H4 (cell line): ENCODE results near the gene SLC38A3. TPM values are rescaled to one million over a fixed set of nuclear protein-coding genes. Genes with fewer than 3 reads are reported as not detected.

Source experiments
- DNase-seq: peaks from one replicate; pipeline ENCODE4 v3.0.0-alpha.2; 2015; ENCODE audit warnings: low spot score
- total RNA-seq: library from RNA; depleted of rRNA; stranded (reverse); fragments of >200 nt; shearing (Covaris generic); gene quantifications from 2 replicates; pipeline ENCODE4 v1.2.3, GENCODE V29; 2014; rRNA removed

The SLC38A3 gene
- total RNA-seq, 1 experiment from 2014 or later = not detected

- no peak for DNase-seq
Observed at GRCh38 chr3:50267280-50267913, 62.3 kb downstream of the SLC38A3 start.

- DNase-seq = no peak
Observed at GRCh38 chr3:50268276-50268675, 63.2 kb downstream of the SLC38A3 start.

- peak; percentile 80 for DNase-seq
Observed at GRCh38 chr3:50268703-50269451, 63.8 kb downstream of the SLC38A3 start, which contains the start of gene SEMA3B. Gene SEMA3B, plus strand, starts transcription at chr3:50269147. Its CDS starts 94 bp downstream, at chr3:50269241.

- no peak for DNase-seq
Observed at GRCh38 chr3:50269460-50269859, 64.4 kb downstream of the SLC38A3 start.

- DNase-seq = no peak
Observed at GRCh38 chr3:50269977-50270413, 64.9 kb downstream of the SLC38A3 start.

GRCh38 chr3:50270422-50271224, 65.6 kb downstream of the SLC38A3 start:
- no peak for DNase-seq

Other genes starting within 250 kb of the SLC38A3 start
- gene RBM5, start 116.4 kb upstream of the SLC38A3 start, total RNA-seq = 35.2 and 81.4 TPM in 2 replicates
- 0.33 and 3.8 TPM in 2 replicates for gene SEMA3F, start 49.9 kb upstream of the SLC38A3 start, total RNA-seq
- not detected in 2 replicates for gene GNAT1, start 13.7 kb upstream of the SLC38A3 start, total RNA-seq
- gene GNAI2, start 30.9 kb downstream of the SLC38A3 start, total RNA-seq = 127 and 141 TPM in 2 replicates
- 5.9 and 8.9 TPM in 2 replicates for gene SEMA3B, start 63.9 kb downstream of the SLC38A3 start, total RNA-seq
- not detected in 2 replicates for gene LSMEM2, start 73.8 kb downstream of the SLC38A3 start, total RNA-seq
- gene IFRD2, start 87.2 kb downstream of the SLC38A3 start, total RNA-seq = 57.5 and 60.5 TPM in 2 replicates
- gene HYAL3, start 94.1 kb downstream of the SLC38A3 start, total RNA-seq = 1.3 and 2.8 TPM in 2 replicates
- 2.4 and 4.6 TPM in 2 replicates for gene NAA80, start 94.1 kb downstream of the SLC38A3 start, total RNA-seq
- gene HYAL1, start 98.3 kb downstream of the SLC38A3 start, total RNA-seq = not detected in 2 replicates
- gene HYAL2, start 117.5 kb downstream of the SLC38A3 start, total RNA-seq = 40.7 and 41.1 TPM in 2 replicates
- 11.5 and 29.1 TPM in 2 replicates for gene TUSC2, start 123.0 kb downstream of the SLC38A3 start, total RNA-seq
- 4.2 and 7.7 TPM in 2 replicates for gene RASSF1, start 135.6 kb downstream of the SLC38A3 start, total RNA-seq
- 0.08 TPM in 1 of 2 replicates, not detected in the other for gene ZMYND10, start 140.5 kb downstream of the SLC38A3 start, total RNA-seq
- 18.2 and 27.8 TPM in 2 replicates for gene NPRL2, start 145.5 kb downstream of the SLC38A3 start, total RNA-seq
- gene CYB561D2, start 145.6 kb downstream of the SLC38A3 start, total RNA-seq = 24.2 and 47.5 TPM in 2 replicates
- 21.3 and 22.1 TPM in 2 replicates for gene TMEM115, start 154.2 kb downstream of the SLC38A3 start, total RNA-seq